K562 (cell line): ENCODE measurements around the gene KDM4C. TPM values are rescaled to one million over a fixed set of nuclear protein-coding genes. Genes with fewer than 3 reads are reported as not detected.
"Not testable (repeated sequence)": the region's sequence is repeated elsewhere in the genome, so short reads cannot be mapped to it uniquely, and the experiment has no call there.

Experiments used
- ATAC-seq: fragments of 200-7000 bp; cut with Tn5 transposase; 3 replicates; pipeline ENCODE4 v1.9.1; 2020; ENCODE audit warnings: moderate library complexity
- BruUV-seq: library from RNA; stranded (reverse); fragments of 400-500 nt; replicated peaks from 2 replicates; lab custom pipeline; 2021; lab: Mats Ljungman, UMichigan
- CTCF ChIA-PET: fragments of 300-600 bp; formaldehyde crosslinking; extraction: SDS; loops from one replicate; lab custom pipeline; 2021; ENCODE audit warnings: low intra/inter-chr PET ratio; lab: Yijun Ruan, JAX
- POLR2A ChIA-PET: fragments of 300-600, 350-650 bp; sonication (Branson Sonifier 250); formaldehyde crosslinking; extraction: SDS; loops from one replicate; lab custom pipeline; 2021; ENCODE audit warnings: antibody characterized with exemption, inconsistent platforms; lab: Yijun Ruan, JAX
- DNase-seq, 4 experiments: peaks; one replicate each; pipeline versions ENCODE4 v3.0.0 to v3.0.0-alpha.2; 2011 to 2018; ENCODE audit warnings: low spot score in 3 of 4, mixed read lengths in 3 of 4; ENCODE audit errors: extremely low read depth in 1 of 4
- FAIRE-seq: peaks from 2 replicates; lab custom pipeline; 2011; peaks lifted over from hg19 to GRCh38; lab: Jason Lieb, UNC
- H2AFZ ChIP-seq: 2 replicates; pipeline ENCODE4 v1.6.0; 2011; ENCODE audit warnings: low read depth, low read length, control low read depth, inconsistent platforms
- H3K27ac ChIP-seq: fragments of 200-600 bp; 3 replicates; pipeline ENCODE4 v1.8.0; 2011; ENCODE audit warnings: low read depth, mild to moderate bottlenecking, control low read depth, inconsistent platforms, low read length, moderate library complexity, mixed read lengths; ENCODE audit errors: extremely low read depth
- H3K27me3 ChIP-seq, 2 experiments: fragments of 300-600 bp in 1 of 2; 2 replicates in 1 of 2; 3 replicates in 1 of 2; pipeline versions ENCODE4 v1.6.0 to v1.8.0; 2011; ENCODE audit warnings: inconsistent platforms in 2 of 2, low read length in 2 of 2, mild to moderate bottlenecking in 1 of 2, mixed read lengths in 1 of 2, moderate library complexity in 1 of 2; ENCODE audit not compliant: control insufficient read depth in 2 of 2, insufficient read depth in 2 of 2
- H3K36me3 ChIP-seq: fragments of 300-600 bp; 3 replicates; pipeline ENCODE4 v1.8.0; 2011; ENCODE audit warnings: mild to moderate bottlenecking, low read length, inconsistent platforms; ENCODE audit not compliant: control insufficient read depth, insufficient read depth
- H3K4me1 ChIP-seq, 2 experiments: fragments of 200-600 bp in 1 of 2; replicated peaks in 1 of 2; 2 replicates in 1 of 2; 3 replicates in 1 of 2; pipeline versions ENCODE4 v1.5.1 to v1.8.0; 2011; ENCODE audit warnings: inconsistent platforms in 2 of 2, low read length in 2 of 2, mild to moderate bottlenecking in 1 of 2, mixed read lengths in 1 of 2, moderate library complexity in 1 of 2; ENCODE audit not compliant: control insufficient read depth in 2 of 2, insufficient read depth in 2 of 2
- H3K4me2 ChIP-seq: 2 replicates; pipeline ENCODE4 v1.6.1; 2011; ENCODE audit warnings: low read length, control low read depth, inconsistent platforms, mixed read lengths; ENCODE audit not compliant: insufficient read depth
- H3K4me3 ChIP-seq: fragments of 200-600 bp; sonication (generic), shearing (Covaris generic); 2 replicates; pipeline ENCODE4 v1.5.1; 2016; ENCODE audit warnings: control low read depth, inconsistent platforms
- H3K79me2 ChIP-seq: fragments of 200-600 bp; 3 replicates; pipeline ENCODE4 v1.8.0; 2011; ENCODE audit warnings: low read length, inconsistent platforms; ENCODE audit not compliant: control insufficient read depth, insufficient read depth
- H3K9ac ChIP-seq, 2 experiments: 2 replicates each; pipeline versions ENCODE4 v1.6.0 to v1.6.1; 2011; ENCODE audit warnings: low read depth in 2 of 2, low read length in 2 of 2, control low read depth in 1 of 2, inconsistent platforms in 1 of 2, mild to moderate bottlenecking in 1 of 2, mixed read lengths in 1 of 2; ENCODE audit not compliant: insufficient read depth in 1 of 2
- H3K9me1 ChIP-seq: one replicate; pipeline ENCODE4 v1.6.0; 2011; ENCODE audit warnings: inconsistent platforms, mild to moderate bottlenecking, low read length, moderate library complexity; ENCODE audit not compliant: control insufficient read depth, insufficient read depth
- H3K9me3 ChIP-seq: replicated peaks from 2 replicates; pipeline ENCODE4 v1.5.1; 2011; ENCODE audit warnings: low read depth, low read length, inconsistent platforms; ENCODE audit not compliant: control insufficient read depth, insufficient read depth
- H4K20me1 ChIP-seq: replicated peaks from 2 replicates; pipeline ENCODE4 v1.6.1; 2011; ENCODE audit warnings: low read length, inconsistent platforms, mixed read lengths; ENCODE audit not compliant: control insufficient read depth, insufficient read depth
- POLR2AphosphoS5 ChIP-seq: IDR thresholded peaks from 2 replicates; pipeline ENCODE4 v1.6.1; 2011; ENCODE audit warnings: mild to moderate bottlenecking, low read depth, low read length, moderate library complexity; ENCODE audit not compliant: control insufficient read depth, insufficient read depth
- SIX5 ChIP-seq, 2 experiments: IDR thresholded peaks; 2 replicates each; pipeline ENCODE4 v1.6.1; 2011; ENCODE audit warnings: low read length in 2 of 2, borderline replicate concordance in 1 of 2, low read depth in 1 of 2, mild to moderate bottlenecking in 1 of 2, moderate library complexity in 1 of 2; ENCODE audit not compliant: insufficient read depth in 1 of 2
- WGBS: fragments of 100-300 bp; shearing (Covaris generic); methylation state at CpG from one replicate; pipeline ENCODE4 v1.1.6; 2016; ENCODE audit warnings: low coverage, mixed read lengths; ENCODE audit not compliant: insufficient coverage; ENCODE audit errors: missing lambda C conversion rate; 5-methylcytosine and 5-hydroxymethylcytosine counted together
- in situ Hi-C: fragments of 300-500 bp; cut with MboI; formaldehyde crosslinking; loops from 4 replicates; pipeline ENCODE4 v1.15.0; 2018; ENCODE audit warnings: inconsistent platforms, mixed read lengths
- intact Hi-C: fragments of 100-400 bp; cut with micrococcal nuclease; formaldehyde crosslinking; loops from 2 replicates; pipeline ENCODE4 v1.14.2; 2022
- polyA plus RNA-seq, 8 experiments: library from polyadenylated mRNA; depleted of rRNA in 4 of 8; stranded (reverse) in 5 of 8; unstranded in 3 of 8; fragments of >200 nt; fragmentation: Nextera tagmentation in 2 of 8; fragmentation: Illumina TruSeq in 1 of 8; extraction: Ambion mirVana in 2 of 8; extraction: Trizol in 1 of 8; gene quantifications; 2 replicates each; pipeline versions ENCODE4 v1.2.1 to v1.2.3, GENCODE V29; 2011 to 2014; ENCODE audit warnings: inconsistent platforms in 1 of 8, missing spikeins in 1 of 8
- total RNA-seq, 7 experiments: library from RNA; depleted of rRNA in 6 of 7; stranded (reverse); fragments of >200 nt in 6 of 7; fragmentation: Illumina TruSeq in 2 of 7; extraction: Trizol in 2 of 7; gene quantifications; 2 replicates each; pipeline versions ENCODE4 v1.2.1 to v1.2.3, GENCODE V29; 2011 to 2021; ENCODE audit warnings: low replicate concordance in 1 of 7

The KDM4C gene
- total and polyA plus RNA-seq, 9 of the 15 experiments (the other 6 are each of a cell fraction or from before 2014, with no cell fraction given), result 5.4 to 17.0 (median 12.6) TPM

GRCh38 chr9:6739218-6739617 lies 18.6 kb upstream of the KDM4C start (continued):
- TF ChIP-seq SIX5 (IDR thresholded peaks at IDR 0.05; ENCODE audit: borderline replicate concordance in 1 of 2, insufficient read depth in 1 of 2, low read depth in 1 of 2, low read length in 2 of 2) (no peak), POLR2AphosphoS5 (no peak)
- TF ChIP-seq, all 486 proteins: peak for 3

- WGBS, result 52% methylated on average over 5 of the region's 9 CpGs
- in situ Hi-C loops, result not testable (repeated sequence)
Measured at GRCh38 chr9:6748861-6749260, 8.9 kb upstream of the KDM4C start.

GRCh38 chr9:6754861-6755260 lies 2.9 kb upstream of the KDM4C start:
- H3K4me3 ChIP-seq, CTCF ChIA-PET, H3K9ac ChIP-seq, POLR2A ChIA-PET, H4K20me1 ChIP-seq, DNase-seq, FAIRE-seq, ATAC-seq, H3K9me3 ChIP-seq, H3K27ac ChIP-seq, H3K27me3 ChIP-seq, H3K4me2 ChIP-seq, in situ Hi-C loops, H3K9me1 ChIP-seq, H3K36me3 ChIP-seq, BruUV-seq, H2AFZ ChIP-seq: not testable (repeated sequence)
- intact Hi-C loops, result loop anchor here (5.0 kb wide), 1 partner anchor 73 kb away; no protein-coding TSS in a partner anchor
- Histone ChIP-seq H3K79me2 (peaks cover 20% of the 10 kb centered on the region), H3K4me1 (peaks cover 0 to 15% of the 10 kb centered on the region in 2 experiments; a peak in 3 of 5 replicates)
- 74% methylated on average over 4 of the region's 10 CpGs for WGBS

More at GRCh38 chr9:6748861-6749260, 8.9 kb upstream of the KDM4C start:
- FAIRE-seq, BruUV-seq, DNase-seq, H3K4me3 ChIP-seq, H3K9ac ChIP-seq, H3K27me3 ChIP-seq, H2AFZ ChIP-seq, intact Hi-C loops, ATAC-seq, H3K4me2 ChIP-seq, H3K9me1 ChIP-seq, H3K36me3 ChIP-seq, H3K4me1 ChIP-seq, H3K27ac ChIP-seq, H3K9me3 ChIP-seq, CTCF ChIA-PET, H3K79me2 ChIP-seq, H4K20me1 ChIP-seq: not testable (repeated sequence)
- POLR2A ChIA-PET, result interaction anchor here (0.6 kb wide), 1 partner anchor 74 kb away, joined by 3 read pairs; no protein-coding TSS in a partner anchor
